ENCODE data around the gene ULBP1. TPM values are rescaled to one million over a fixed set of nuclear protein-coding genes. Genes with fewer than 3 reads are reported as not detected.

ULBP1 gene
- total RNA-seq, 1 experiment from 2014 or later, result 1.6 TPM

GRCh38 chr6:149948011-149948410 lies 15.7 kb upstream of the ULBP1 start:
- H3K9me3 ChIP-seq (ENCODE audit: control insufficient read depth, low read depth, low read length), result no peaks in the 10 kb centered on the region
- no peak overlapping the region for H3K4me2 ChIP-seq (ENCODE audit: insufficient read depth, insufficient read length, low read length)
- no peaks in the 10 kb centered on the region for H4K20me1 ChIP-seq (ENCODE audit: control insufficient read depth, insufficient read depth, insufficient read length)
- no peak overlapping the region for H2BK5ac ChIP-seq (ENCODE audit: insufficient read length, low read length)
- H2BK120ac ChIP-seq (ENCODE audit: low read depth, low read length, poor library complexity, severe bottlenecking), result no peak overlapping the region
- no peak overlapping the region for H3K27ac ChIP-seq (ENCODE audit: insufficient read length, low read depth, low read length)
- Mint-ChIP-seq H3K27me3 (ENCODE audit: low read depth) (peaks cover 89% of the 10 kb centered on the region), H3K4me3 (no peak overlapping the region), H3K27ac (peak overlapping the region in 1 of 3 experiments; percentile 72; a peak in 1 of 7 replicates), H3K36me3 (ENCODE audit: insufficient read depth in 1 of 3, low read depth in 3 of 3) (no peaks in the 10 kb centered on the region), H3K4me1 (no peaks in the 10 kb centered on the region), H3K9me3 (no peaks in the 10 kb centered on the region)
- H3K79me1 ChIP-seq (ENCODE audit: insufficient read depth, low read depth, low read length, poor library complexity, severe bottlenecking), result no peaks in the 10 kb centered on the region
- no peaks in the 10 kb centered on the region for H3K4me1 ChIP-seq (ENCODE audit: insufficient read depth, low read length)
- no CpG with 5 or more reads among the region's 1 CpG for WGBS (ENCODE audit: extremely low coverage, insufficient read length, low lambda C conversion rate)
- no peak overlapping the region for H2BK20ac ChIP-seq (ENCODE audit: low read depth, low read length, poor library complexity, severe bottlenecking)
- no peak overlapping the region for H4K5ac ChIP-seq (ENCODE audit: insufficient read length, low read depth, low read length)
- H3K18ac ChIP-seq (ENCODE audit: insufficient read length, low read depth, low read length), result no peak overlapping the region
- no peak overlapping the region for H2AFZ ChIP-seq (ENCODE audit: low read length)
- TF ChIP-seq CTCF (conservative IDR thresholded peaks at IDR 0.05), result no peak
- H3T11ph ChIP-seq (ENCODE audit: low read length), result no peak overlapping the region
- no peak overlapping the region for H2AK5ac ChIP-seq (ENCODE audit: insufficient read length, low read length)
- H3K56ac ChIP-seq (ENCODE audit: insufficient read length, low read depth, low read length), result no peak overlapping the region
- peaks cover 29% of the 10 kb centered on the region; the same call in 1 of the 2 replicates for H3K27me3 ChIP-seq (ENCODE audit: insufficient read depth, low read length)
- no peak overlapping the region for H3K23ac ChIP-seq (ENCODE audit: insufficient read length, low read depth, low read length)
- no peak overlapping the region for H2BK12ac ChIP-seq (ENCODE audit: insufficient read length, low read depth, low read length)
- DNase-seq, result no peak
- H3K23me2 ChIP-seq (ENCODE audit: insufficient read length, low read depth, low read length, poor library complexity, severe bottlenecking), result no peaks in the 10 kb centered on the region
- H4K8ac ChIP-seq (replicated peaks; ENCODE audit: insufficient read length, low read depth, low read length), result no peak overlapping the region
- no peak overlapping the region for H3K14ac ChIP-seq (ENCODE audit: insufficient read depth, low read length)
- H3K4ac ChIP-seq (ENCODE audit: low read depth, low read length), result no peak overlapping the region
- H2BK15ac ChIP-seq (ENCODE audit: low read depth, low read length), result no peak overlapping the region
- no peaks in the 10 kb centered on the region for H3K79me2 ChIP-seq (ENCODE audit: insufficient read depth, low read length)
- H3K9ac ChIP-seq (ENCODE audit: extremely low read depth, insufficient read length, low read length), result no peak overlapping the region
- no peak overlapping the region for H4K91ac ChIP-seq (ENCODE audit: insufficient read length, low read depth, low read length)

Measured in H9 (cell line).